Stimulated activated CD8-positive, alpha-beta memory T cell treated with anti-CD3 and anti-CD28 coated beads, Interleukin-2, amount 100 ng/mL, for 48 hours (primary cell): Measurements from ENCODE around the gene HMGB2.
A peak's percentile ranks its signal among the peaks of the same experiment; 100 is the strongest.

Experiments
- DNase-seq, 2 donors: peaks; one replicate each; pipeline ENCODE4 v3.0.0-alpha.2; 2020; ENCODE audit warnings: low read depth in 2 of 2

Gene HMGB2

DNA sequence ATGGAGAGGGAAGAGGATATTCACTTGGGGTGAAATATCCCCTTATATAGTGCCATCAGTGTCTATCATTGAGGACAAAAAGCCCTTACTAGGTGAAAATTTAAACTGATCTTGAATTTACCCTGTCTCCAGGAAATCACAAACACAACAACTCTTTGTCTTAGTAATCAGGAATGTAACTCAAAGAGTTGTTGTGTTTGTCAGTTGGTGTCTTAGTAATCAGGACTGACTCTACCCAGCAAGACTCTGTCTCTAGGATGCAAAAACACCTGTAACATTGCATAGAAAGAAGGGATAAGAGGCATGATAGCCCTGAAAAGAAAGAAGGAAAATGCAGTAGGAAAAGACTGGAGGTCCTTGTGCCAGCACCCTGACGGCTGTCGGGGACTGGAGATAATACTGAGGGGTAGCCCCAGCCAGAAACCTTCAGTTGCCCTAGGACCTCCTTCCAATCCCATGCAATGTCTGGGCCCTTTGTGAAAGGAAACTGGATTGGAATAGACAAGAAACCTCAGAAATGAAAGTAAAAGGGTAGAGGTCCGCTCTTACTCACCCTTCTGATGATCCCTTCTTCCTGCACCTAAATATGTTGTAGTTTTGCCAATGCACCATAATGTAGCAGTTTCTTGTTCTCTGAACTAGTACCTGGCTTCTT is 45.3 kb downstream of the HMGB2 start:
- DNase-seq: no peak

DNA sequence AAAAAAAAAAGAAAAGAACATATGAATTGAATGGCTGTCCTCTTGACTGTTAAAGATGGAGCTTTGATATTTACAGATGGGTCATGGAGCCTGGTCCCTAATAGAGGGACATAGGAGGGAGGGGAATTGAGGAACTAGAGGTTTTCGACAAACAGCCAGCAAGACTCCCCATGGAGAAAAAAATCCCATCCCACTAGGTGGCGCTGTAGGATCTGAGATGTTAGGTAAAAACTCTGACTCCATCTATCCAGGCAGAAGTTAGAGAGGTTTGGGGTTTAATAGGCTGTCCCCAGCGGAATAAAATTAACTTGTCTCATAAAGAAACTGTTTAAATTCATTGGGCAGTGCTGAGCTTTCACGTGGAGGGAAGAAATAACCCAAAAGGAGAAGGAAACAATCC is 45.9 kb downstream of the HMGB2 start:
- peak; percentile 41 to 71 for DNase-seq

DNA sequence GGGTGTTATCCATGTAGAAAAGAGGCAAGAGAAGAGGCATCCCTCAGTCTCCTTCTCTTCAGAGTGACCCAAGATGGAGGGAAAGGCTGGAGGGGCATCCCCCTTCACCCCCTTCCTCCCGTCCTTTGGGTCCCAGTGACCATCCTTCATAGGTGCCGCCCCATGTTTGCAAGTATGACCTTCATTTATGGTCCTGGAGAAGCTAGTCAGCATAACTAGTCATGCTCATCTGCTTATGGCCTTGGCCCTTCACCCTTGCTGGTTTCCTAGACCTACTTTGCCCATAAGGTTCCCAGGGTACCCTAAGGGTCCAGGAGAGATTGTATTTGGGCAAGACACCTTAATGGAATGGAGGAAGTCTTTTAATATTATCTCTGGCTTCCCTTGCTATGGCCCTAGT is 46.7 kb downstream of the HMGB2 start:
- DNase-seq: no peak

DNA sequence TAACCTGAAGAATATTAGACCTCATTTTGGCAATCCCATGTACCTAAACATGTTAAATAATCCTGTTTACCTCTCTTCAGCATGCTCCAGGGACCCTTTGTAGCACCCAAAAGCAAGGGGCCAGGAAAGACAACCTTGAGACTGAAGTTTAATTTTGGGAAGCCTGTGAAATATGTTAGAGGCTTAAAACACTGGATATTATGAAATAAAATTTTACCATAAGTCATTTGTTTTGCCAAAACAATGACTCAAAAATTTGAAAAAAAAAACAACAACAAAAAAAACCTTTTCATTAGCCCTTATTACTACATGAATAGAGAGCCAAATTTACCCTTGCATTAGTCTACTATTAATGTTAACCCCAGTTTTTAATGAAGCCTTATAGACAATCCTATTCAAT is 49.7 kb downstream of the HMGB2 start:
- no peak for DNase-seq

DNA sequence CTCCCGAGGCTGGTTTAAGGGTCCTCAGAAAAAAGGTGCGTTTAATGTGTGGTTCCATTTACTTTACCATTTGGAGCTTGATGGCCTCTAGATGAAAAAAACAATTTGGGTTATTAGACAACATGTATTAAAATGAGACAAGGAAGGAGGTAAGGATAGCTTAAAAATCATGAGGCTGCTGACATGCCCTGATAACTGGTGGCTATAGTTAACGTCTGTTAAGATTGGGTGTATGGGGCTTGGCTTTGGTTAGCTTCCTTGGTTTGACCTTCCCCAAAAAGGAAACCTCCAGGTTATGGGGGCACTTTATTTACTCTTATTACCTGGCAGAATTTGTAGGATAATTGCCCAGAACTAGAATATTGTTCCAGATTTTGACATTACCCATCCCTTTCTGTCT is 51.5 kb downstream of the HMGB2 start:
- DNase-seq: no peak

DNA sequence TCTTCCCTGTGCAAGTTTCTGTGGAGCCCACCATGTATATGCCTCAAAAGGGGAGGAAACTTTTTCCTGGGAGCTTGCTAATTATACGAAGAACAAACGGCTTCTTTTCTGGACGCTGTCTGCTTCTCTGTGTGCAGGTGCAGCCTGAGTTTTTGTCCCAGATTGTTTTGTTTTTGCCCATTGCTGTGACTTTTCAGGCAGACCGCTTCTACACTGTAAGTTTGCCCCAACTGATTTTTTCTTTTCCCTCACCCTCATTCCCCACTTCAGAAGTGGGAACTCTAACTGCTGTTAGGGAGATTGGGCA is 51.9 kb downstream of the HMGB2 start:
- no peak for DNase-seq

DNA sequence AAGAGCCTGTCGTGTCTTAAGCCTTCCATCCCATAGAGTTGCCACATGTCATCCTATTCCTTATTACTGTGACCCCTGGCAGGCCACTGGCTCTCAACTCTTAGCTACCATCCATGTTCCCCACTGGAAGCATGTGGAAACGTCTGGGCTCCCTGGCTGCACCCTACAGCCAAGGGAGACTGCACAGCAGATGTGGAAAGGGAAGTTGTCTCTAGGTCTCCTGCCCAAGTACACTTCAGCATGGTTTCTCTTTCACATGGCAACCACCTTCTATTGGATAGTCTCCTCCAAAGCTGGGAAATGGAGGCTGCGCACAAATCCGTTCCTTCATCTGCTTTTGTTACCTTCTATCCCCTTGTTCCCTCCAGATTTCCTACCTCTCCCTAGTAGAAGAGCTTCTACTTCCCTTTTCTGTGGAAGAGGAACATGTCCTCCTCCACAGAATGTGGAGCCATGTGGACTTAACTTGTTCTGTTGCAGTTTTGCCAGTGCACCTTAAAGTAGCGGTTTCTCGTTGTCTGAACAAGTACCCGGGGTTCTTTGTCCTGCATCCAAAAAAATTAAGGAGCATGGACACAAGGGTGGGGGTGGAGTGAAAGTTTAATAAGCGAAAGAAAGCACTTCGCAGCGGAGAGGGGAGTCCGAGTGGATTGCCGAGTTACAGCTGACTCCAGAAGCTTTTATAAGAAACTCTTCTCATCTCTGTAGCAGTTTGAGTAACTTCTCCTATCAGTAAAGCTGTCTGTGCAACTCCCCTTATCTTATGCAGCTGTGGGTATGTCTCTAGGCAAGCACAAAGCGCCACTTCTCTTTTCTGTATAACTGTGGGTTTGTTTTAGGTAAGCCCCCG is 52.5 kb downstream of the HMGB2 start:
- no peak for DNase-seq
